SK-N-MC (cell line): Measurements from ENCODE around the gene PDE8A.

ENCODE experiments used
- DNase-seq: peaks from one replicate; pipeline ENCODE4 v3.0.0-alpha.2; 2011; ENCODE audit warnings: low read depth, low spot score
- H3K27ac ChIP-seq: fragments of 200-600 bp; sonication (generic); 2 replicates; pipeline ENCODE4 v1.5.1; 2016; ENCODE audit warnings: mixed run types
- H3K36me3 ChIP-seq: fragments of 200-600 bp; sonication (generic); 2 replicates; pipeline ENCODE4 v1.6.1; 2017; ENCODE audit warnings: antibody characterized with exemption, low read length, mixed read lengths; ENCODE audit not compliant: insufficient read depth
- H3K4me3 ChIP-seq: fragments of 200-600 bp; sonication (generic); 2 replicates; pipeline ENCODE4 v1.5.1; 2016
- H3K9ac ChIP-seq: fragments of 200-600 bp; sonication (generic); 2 replicates; pipeline ENCODE4 v1.8.0; 2017; ENCODE audit warnings: mixed run types, mixed read lengths; ENCODE audit not compliant: insufficient read length
- H3K9me3 ChIP-seq: fragments of 200-600 bp; sonication (generic); 2 replicates; pipeline ENCODE4 v1.6.1; 2017; ENCODE audit warnings: low read depth, mild to moderate bottlenecking, antibody characterized with exemption, low read length, moderate library complexity, mixed read lengths
- EZH2 ChIP-seq: fragments of 200-600 bp; sonication (generic); IDR thresholded peaks from one replicate; pipeline ENCODE4 v1.6.1; 2017; ENCODE audit warnings: antibody characterized with exemption
- FOXP2 ChIP-seq: optimal IDR thresholded peaks from 2 replicates; pipeline ENCODE3; 2011; ENCODE audit warnings: mild to moderate bottlenecking, moderate library complexity; ENCODE audit not compliant: insufficient read depth; ENCODE audit errors: extremely low read length, control extremely low read depth
- POLR2AphosphoS5 ChIP-seq: IDR thresholded peaks from 2 replicates; pipeline ENCODE4 v1.6.1; 2012; ENCODE audit warnings: mild to moderate bottlenecking, low read depth, low read length, borderline replicate concordance

PDE8A gene

DNA sequence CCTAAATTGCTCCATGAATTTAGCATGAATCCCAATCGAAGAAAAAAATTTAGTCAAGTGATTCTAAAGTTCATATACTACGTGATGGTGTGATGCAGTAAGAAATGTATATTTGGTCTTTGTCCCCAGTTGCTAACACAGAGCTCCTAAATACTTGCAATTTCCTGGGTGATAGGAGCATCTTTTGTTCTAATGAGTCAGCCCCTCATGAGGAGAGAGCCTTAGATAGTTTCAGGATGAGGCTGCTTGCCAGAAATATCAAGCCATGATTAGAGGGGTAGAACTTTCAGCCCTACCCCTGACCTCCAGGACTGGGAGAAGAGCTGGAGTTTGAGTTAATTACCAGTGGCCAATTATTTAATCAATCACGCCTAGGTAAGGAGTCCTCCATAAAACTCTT lies 170.2 kb downstream of the PDE8A start:
- Histone ChIP-seq H3K9me3 (no peaks in the 10 kb centered on the region), H3K9ac (no peak overlapping the region), H3K36me3 (no peaks in the 10 kb centered on the region), H3K4me3 (no peak overlapping the region), H3K27ac (no peak overlapping the region)
- DNase-seq, result no peak
- TF ChIP-seq FOXP2 (no peak), POLR2AphosphoS5 (no peak), EZH2 (no peak)

GRCh38 chr15:85154061-85154460 lies 172.4 kb downstream of the PDE8A start:
- TF ChIP-seq EZH2, result no peak

DNA sequence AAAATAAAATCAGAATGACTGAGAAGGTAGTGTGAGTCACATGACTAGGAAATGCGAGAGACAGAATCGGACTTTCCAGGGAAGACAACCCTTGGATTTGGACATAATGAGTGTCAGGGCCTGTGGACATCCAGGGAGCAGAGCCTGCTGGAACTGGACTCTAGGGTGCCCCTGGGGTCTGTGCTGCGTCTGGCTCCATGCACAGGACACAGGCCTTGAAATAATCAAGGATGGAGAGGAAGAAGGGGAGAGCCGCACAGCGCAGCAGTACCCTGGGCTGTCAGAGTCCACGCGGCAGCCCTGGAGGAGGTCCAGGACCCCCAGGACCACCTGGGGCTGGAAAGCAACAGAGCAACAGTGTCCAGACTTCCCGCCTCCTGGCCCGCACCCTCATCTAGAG lies 173.7 kb downstream of the PDE8A start:
- no peak for TF ChIP-seq EZH2
- no peak for TF ChIP-seq POLR2AphosphoS5
- no peak for TF ChIP-seq FOXP2
- DNase-seq, result no peak
- H3K9ac ChIP-seq, result no peak overlapping the region
- H3K9me3 ChIP-seq, result no peaks in the 10 kb centered on the region
- H3K27ac ChIP-seq, result no peak overlapping the region
- no peaks in the 10 kb centered on the region for H3K36me3 ChIP-seq
- no peak overlapping the region for H3K4me3 ChIP-seq

More at GRCh38 chr15:85154061-85154460, 172.4 kb downstream of the PDE8A start:
- H3K36me3 ChIP-seq, result no peaks in the 10 kb centered on the region
- H3K9ac ChIP-seq, result no peak overlapping the region
- no peak overlapping the region for H3K4me3 ChIP-seq
- DNase-seq, result no peak
- H3K9me3 ChIP-seq, result no peaks in the 10 kb centered on the region
- no peak overlapping the region for H3K27ac ChIP-seq

- TF ChIP-seq POLR2AphosphoS5 (no peak), FOXP2 (no peak), EZH2 (no peak)
- no peak overlapping the region for H3K4me3 ChIP-seq
- H3K9ac ChIP-seq, result no peak overlapping the region
- no peaks in the 10 kb centered on the region for H3K36me3 ChIP-seq
- no peak overlapping the region for H3K27ac ChIP-seq
- no peaks in the 10 kb centered on the region for H3K9me3 ChIP-seq
- DNase-seq, result no peak
These were observed 174.2 kb downstream of the PDE8A start for GRCh38 chr15:85155857-85156256.

GRCh38 chr15:85157344-85157743 lies 175.7 kb downstream of the PDE8A start:
- H3K9me3 ChIP-seq, result no peaks in the 10 kb centered on the region
- no peak overlapping the region for H3K4me3 ChIP-seq
- no peak for TF ChIP-seq EZH2
- TF ChIP-seq FOXP2, result no peak
- TF ChIP-seq POLR2AphosphoS5, result no peak
- no peaks in the 10 kb centered on the region for H3K36me3 ChIP-seq
- no peak for DNase-seq
- no peak overlapping the region for H3K9ac ChIP-seq
- H3K27ac ChIP-seq, result no peak overlapping the region

DNA sequence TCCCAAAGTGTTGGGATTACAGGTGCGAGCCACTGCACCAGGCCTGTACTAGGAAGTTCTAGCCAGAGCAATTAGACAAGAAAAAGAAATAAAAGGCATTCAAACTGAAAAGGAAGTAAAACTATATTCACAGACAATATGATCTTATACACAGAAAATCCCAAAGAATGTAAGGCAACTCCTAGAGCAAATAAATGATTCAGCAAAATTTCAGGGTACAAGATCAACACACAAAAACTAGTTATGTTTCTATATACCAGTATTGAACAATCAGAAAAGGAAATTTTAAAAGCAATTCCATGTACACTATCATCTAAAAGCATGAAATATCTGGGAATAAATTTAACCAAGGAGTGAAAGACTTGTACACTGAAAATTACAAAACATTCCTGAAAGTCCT lies 180.6 kb downstream of the PDE8A start:
- Histone ChIP-seq H3K36me3 (no peaks in the 10 kb centered on the region), H3K9me3 (no peaks in the 10 kb centered on the region), H3K4me3 (no peak overlapping the region), H3K27ac (no peak overlapping the region), H3K9ac (no peak overlapping the region)
- TF ChIP-seq POLR2AphosphoS5 (no peak), FOXP2 (no peak), EZH2 (no peak)
- no peak for DNase-seq

DNA sequence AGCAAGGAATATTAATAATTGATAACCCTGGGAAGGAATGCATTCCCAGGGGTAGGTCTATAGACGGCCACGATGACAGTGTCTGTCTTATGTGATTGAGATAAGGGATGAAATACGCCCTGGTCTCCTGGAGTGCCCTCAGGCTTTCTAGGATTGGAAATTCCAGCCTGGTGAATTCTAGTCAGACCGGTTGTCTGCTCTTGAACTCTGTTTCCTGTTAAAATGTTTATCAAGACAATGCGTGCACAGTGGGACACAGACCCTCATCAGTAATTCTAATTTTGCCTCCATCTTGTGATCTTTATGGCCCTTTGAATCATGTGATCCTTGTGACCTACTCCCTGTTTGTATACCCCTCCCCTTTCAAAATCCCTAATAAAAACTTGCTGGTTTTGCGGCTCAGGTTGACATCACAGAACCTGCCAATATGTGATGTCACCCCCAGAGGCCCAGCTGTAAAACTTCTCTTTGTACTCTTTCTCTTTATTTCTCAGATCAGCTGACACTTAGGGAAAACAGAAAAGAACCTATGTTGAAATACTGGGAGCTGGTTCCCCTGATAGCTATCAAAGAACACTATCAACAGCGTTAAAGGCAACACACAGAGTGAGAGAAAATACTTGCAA lies 183.3 kb downstream of the PDE8A start:
- H3K4me3 ChIP-seq, result no peak overlapping the region
- H3K9ac ChIP-seq, result no peak overlapping the region
- H3K27ac ChIP-seq, result no peak overlapping the region
- H3K36me3 ChIP-seq, result no peaks in the 10 kb centered on the region
- TF ChIP-seq POLR2AphosphoS5 (no peak), FOXP2 (no peak), EZH2 (no peak)
- peak; percentile 18 for DNase-seq
- no peaks in the 10 kb centered on the region for H3K9me3 ChIP-seq

GRCh38 chr15:85167568-85167967 lies 185.9 kb downstream of the PDE8A start:
- no peak for DNase-seq
- no peak for TF ChIP-seq POLR2AphosphoS5
- TF ChIP-seq FOXP2, result no peak
- no peak for TF ChIP-seq EZH2
- no peak overlapping the region for H3K27ac ChIP-seq
- no peaks in the 10 kb centered on the region for H3K36me3 ChIP-seq
- H3K9ac ChIP-seq, result no peak overlapping the region
- H3K4me3 ChIP-seq, result no peak overlapping the region
- H3K9me3 ChIP-seq, result no peaks in the 10 kb centered on the region

- Histone ChIP-seq H3K9ac (no peak overlapping the region), H3K27ac (no peak overlapping the region), H3K36me3 (no peaks in the 10 kb centered on the region), H3K4me3 (no peak overlapping the region), H3K9me3 (no peaks in the 10 kb centered on the region)
- no peak for DNase-seq
- no peak for TF ChIP-seq FOXP2
- TF ChIP-seq EZH2, result no peak
- TF ChIP-seq POLR2AphosphoS5, result no peak
These were observed 187.1 kb downstream of the PDE8A start for GRCh38 chr15:85168642-85169173.
